Measurements from ENCODE around the gene SPAG16.

SPAG16 gene

GRCh38 chr2:214286011-214286410 is 1001.7 kb downstream of the SPAG16 start:
- TF ChIP-seq CTCF (IDR thresholded peaks at IDR 0.05; ENCODE audit: low read depth, low read length) (no peak), EZH2phosphoT487 (IDR thresholded peaks at IDR 0.05; ENCODE audit: low read depth) (no peak)
- no peaks in the 10 kb centered on the region for H4K20me1 ChIP-seq (ENCODE audit: insufficient read depth, low read length)
- no peak overlapping the region for H3K27ac ChIP-seq (ENCODE audit: low read length)
- no peak overlapping the region for H2AFZ ChIP-seq (ENCODE audit: low read depth, low read length)
- H3K27me3 ChIP-seq (ENCODE audit: low read depth, low read length): no peaks in the 10 kb centered on the region
- no peak overlapping the region for H3K9ac ChIP-seq (ENCODE audit: low read length)
- H3K4me1 ChIP-seq (ENCODE audit: low read length): no peaks in the 10 kb centered on the region
- H3K4me2 ChIP-seq (ENCODE audit: low read length): no peak overlapping the region
- H3K9me3 ChIP-seq (ENCODE audit: insufficient read depth, low read length): no peaks in the 10 kb centered on the region
- no peaks in the 10 kb centered on the region for H3K79me2 ChIP-seq (ENCODE audit: low read length)
- no peaks in the 10 kb centered on the region for H3K36me3 ChIP-seq (replicated peaks; ENCODE audit: low read depth, low read length)
- no peak overlapping the region for H3K4me3 ChIP-seq (ENCODE audit: low read length)

GRCh38 chr2:214293593-214293992 is 1009.3 kb downstream of the SPAG16 start:
- peaks cover 15% of the 10 kb centered on the region; the same call in 1 of the 2 replicates for H3K9me3 ChIP-seq (ENCODE audit: insufficient read depth, low read length)
- H4K20me1 ChIP-seq (ENCODE audit: insufficient read depth, low read length): no peaks in the 10 kb centered on the region
- no peak for TF ChIP-seq CTCF (IDR thresholded peaks at IDR 0.05; ENCODE audit: low read depth, low read length)
- no peak for TF ChIP-seq EZH2phosphoT487 (IDR thresholded peaks at IDR 0.05; ENCODE audit: low read depth)
- H3K79me2 ChIP-seq (ENCODE audit: low read length): no peaks in the 10 kb centered on the region
- peaks cover 2% of the 10 kb centered on the region for H3K36me3 ChIP-seq (replicated peaks; ENCODE audit: low read depth, low read length)
- no peak overlapping the region for H3K9ac ChIP-seq (ENCODE audit: low read length)
- no peaks in the 10 kb centered on the region for H3K4me1 ChIP-seq (ENCODE audit: low read length)
- H3K4me3 ChIP-seq (ENCODE audit: low read length): no peak overlapping the region
- no peak overlapping the region for H3K4me2 ChIP-seq (ENCODE audit: low read length)
- H2AFZ ChIP-seq (ENCODE audit: low read depth, low read length): no peak overlapping the region
- no peak overlapping the region for H3K27ac ChIP-seq (ENCODE audit: low read length)
- no peaks in the 10 kb centered on the region for H3K27me3 ChIP-seq (ENCODE audit: low read depth, low read length)

GRCh38 chr2:214294426-214294825 is 1010.2 kb downstream of the SPAG16 start:
- H2AFZ ChIP-seq (ENCODE audit: low read depth, low read length): no peak overlapping the region
- H3K4me1 ChIP-seq (ENCODE audit: low read length): no peaks in the 10 kb centered on the region
- H3K36me3 ChIP-seq (replicated peaks; ENCODE audit: low read depth, low read length): peaks cover 2% of the 10 kb centered on the region
- H3K9ac ChIP-seq (ENCODE audit: low read length): no peak overlapping the region
- peaks cover 15% of the 10 kb centered on the region; the same call in 1 of the 2 replicates for H3K9me3 ChIP-seq (ENCODE audit: insufficient read depth, low read length)
- H4K20me1 ChIP-seq (ENCODE audit: insufficient read depth, low read length): no peaks in the 10 kb centered on the region
- no peak overlapping the region for H3K27ac ChIP-seq (ENCODE audit: low read length)
- no peaks in the 10 kb centered on the region for H3K79me2 ChIP-seq (ENCODE audit: low read length)
- no peak overlapping the region for H3K4me2 ChIP-seq (ENCODE audit: low read length)
- no peak for TF ChIP-seq CTCF (IDR thresholded peaks at IDR 0.05; ENCODE audit: low read depth, low read length)
- TF ChIP-seq EZH2phosphoT487 (IDR thresholded peaks at IDR 0.05; ENCODE audit: low read depth): no peak
- no peaks in the 10 kb centered on the region for H3K27me3 ChIP-seq (ENCODE audit: low read depth, low read length)
- no peak overlapping the region for H3K4me3 ChIP-seq (ENCODE audit: low read length)

GRCh38 chr2:214297423-214297822 is 1013.2 kb downstream of the SPAG16 start:
- no peaks in the 10 kb centered on the region for H3K79me2 ChIP-seq (ENCODE audit: low read length)
- no peaks in the 10 kb centered on the region for H3K36me3 ChIP-seq (replicated peaks; ENCODE audit: low read depth, low read length)
- TF ChIP-seq CTCF (IDR thresholded peaks at IDR 0.05; ENCODE audit: low read depth, low read length): no peak
- no peak for TF ChIP-seq EZH2phosphoT487 (IDR thresholded peaks at IDR 0.05; ENCODE audit: low read depth)
- H3K9me3 ChIP-seq (ENCODE audit: insufficient read depth, low read length): peaks cover 7% of the 10 kb centered on the region; the same call in 1 of the 2 replicates
- no peaks in the 10 kb centered on the region for H4K20me1 ChIP-seq (ENCODE audit: insufficient read depth, low read length)
- no peak overlapping the region for H3K4me3 ChIP-seq (ENCODE audit: low read length)
- no peak overlapping the region for H3K9ac ChIP-seq (ENCODE audit: low read length)
- H3K27me3 ChIP-seq (ENCODE audit: low read depth, low read length): no peaks in the 10 kb centered on the region
- no peak overlapping the region for H3K27ac ChIP-seq (ENCODE audit: low read length)
- H3K4me2 ChIP-seq (ENCODE audit: low read length): no peak overlapping the region
- H2AFZ ChIP-seq (ENCODE audit: low read depth, low read length): no peak overlapping the region
- H3K4me1 ChIP-seq (ENCODE audit: low read length): no peaks in the 10 kb centered on the region
